DOHH2 (cell line): ENCODE results near the gene HMHB1.

Experiments used
- H3F3A ChIP-seq: fragments of 200-600 bp; sonication (generic), shearing (Covaris generic); 2 replicates; pipeline ENCODE4 v1.6.0; 2016; ENCODE audit warnings: antibody characterized with exemption, mild to moderate bottlenecking; ENCODE audit not compliant: control insufficient read depth, insufficient read depth
- H3K27ac ChIP-seq: fragments of 200-600 bp; sonication (generic); 2 replicates; pipeline ENCODE4 v1.5.1; 2014; ENCODE audit warnings: low read depth, mild to moderate bottlenecking, low read length, moderate library complexity
- H3K27me3 ChIP-seq: fragments of 200-600 bp; sonication (generic); 2 replicates; pipeline ENCODE4 v1.6.1; 2014; ENCODE audit warnings: mild to moderate bottlenecking, low read length, mixed read lengths; ENCODE audit not compliant: control insufficient read depth
- H3K36me3 ChIP-seq: fragments of 200-600 bp; sonication (generic); 2 replicates; pipeline ENCODE4 v1.6.1; 2014; ENCODE audit warnings: mild to moderate bottlenecking, low read length, moderate library complexity, mixed read lengths; ENCODE audit not compliant: control insufficient read depth
- H3K4me1 ChIP-seq: fragments of 200-600 bp; sonication (generic); 2 replicates; pipeline ENCODE4 v1.6.1; 2014; ENCODE audit warnings: mild to moderate bottlenecking, low read length, mixed read lengths; ENCODE audit not compliant: control insufficient read depth
- H3K4me2 ChIP-seq: fragments of 200-600 bp; sonication (generic); 2 replicates; pipeline ENCODE4 v1.6.0; 2014; ENCODE audit warnings: mild to moderate bottlenecking, low read length, moderate library complexity
- H3K4me3 ChIP-seq: fragments of 200-600 bp; sonication (generic); 2 replicates; pipeline ENCODE4 v1.5.1; 2014; ENCODE audit warnings: mild to moderate bottlenecking, low read length, mixed read lengths
- H3K79me2 ChIP-seq: fragments of 200-600 bp; sonication (generic); 2 replicates; pipeline ENCODE4 v1.6.1; 2014; ENCODE audit warnings: mild to moderate bottlenecking, low read length, mixed read lengths; ENCODE audit not compliant: control insufficient read depth
- H3K9me2 ChIP-seq: fragments of 200-600 bp; sonication (generic); replicated peaks from 2 replicates; pipeline ENCODE4 v1.6.1; 2014; ENCODE audit warnings: mild to moderate bottlenecking, low read length, mixed read lengths; ENCODE audit not compliant: control insufficient read depth
- H3K9me3 ChIP-seq: fragments of 200-600 bp; sonication (generic); 2 replicates; pipeline ENCODE4 v1.6.1; 2014; ENCODE audit warnings: antibody characterized with exemption, low read length, mixed read lengths; ENCODE audit not compliant: control insufficient read depth, insufficient read depth
- H4K20me1 ChIP-seq: fragments of 200-600 bp; sonication (generic); 2 replicates; pipeline ENCODE4 v1.6.0; 2014; ENCODE audit warnings: low read depth, mild to moderate bottlenecking, antibody characterized with exemption, low read length, moderate library complexity; ENCODE audit not compliant: control insufficient read depth, insufficient read depth
- EZH2phosphoT487 ChIP-seq: fragments of 200-600 bp; sonication (generic); IDR thresholded peaks from 2 replicates; pipeline ENCODE4 v1.6.1; 2017; ENCODE audit warnings: borderline replicate concordance, mild to moderate bottlenecking, antibody characterized with exemption, low read length, moderate library complexity, mixed read lengths
- TF ChIP-seq, protein P1 (sequence below): fragments of 200-600 bp; sonication (generic); IDR thresholded peaks from one replicate; pipeline ENCODE4 v1.5.1; 2014; ENCODE audit warnings: antibody characterized with exemption, mild to moderate bottlenecking, low read depth, low read length; ENCODE audit not compliant: poor library complexity, severe bottlenecking

The HMHB1 gene

DNA sequence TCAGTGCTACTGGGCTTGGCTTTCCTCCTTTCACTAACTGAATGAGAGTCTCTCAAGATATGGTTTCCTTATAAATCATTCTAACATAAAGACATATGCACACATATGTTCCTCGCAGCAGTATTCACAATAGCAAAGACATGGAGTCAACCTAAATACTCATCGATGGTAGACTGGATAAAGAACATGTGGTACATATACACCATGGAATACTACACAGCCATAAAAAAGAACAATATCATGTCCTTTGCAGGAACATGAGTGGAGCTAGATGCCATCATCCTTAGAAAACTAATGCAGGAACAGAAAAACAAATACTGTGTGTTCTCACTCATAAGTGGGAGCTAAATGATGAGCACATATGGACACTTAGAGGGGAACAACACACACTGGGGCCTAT is 32.5 kb upstream of the HMHB1 start:
- no peaks in the 10 kb centered on the region for H3F3A ChIP-seq
- no peak overlapping the region for H3K27ac ChIP-seq
- H3K9me2 ChIP-seq, result no peaks in the 10 kb centered on the region
- H3K79me2 ChIP-seq, result no peaks in the 10 kb centered on the region
- no peaks in the 10 kb centered on the region for H3K36me3 ChIP-seq
- H3K4me2 ChIP-seq, result no peak overlapping the region
- H3K4me1 ChIP-seq, result no peaks in the 10 kb centered on the region
- no peaks in the 10 kb centered on the region for H3K9me3 ChIP-seq
- H3K27me3 ChIP-seq, result no peaks in the 10 kb centered on the region
- no peak for TF ChIP-seq EZH2phosphoT487
- TF ChIP-seq, protein P1, sequence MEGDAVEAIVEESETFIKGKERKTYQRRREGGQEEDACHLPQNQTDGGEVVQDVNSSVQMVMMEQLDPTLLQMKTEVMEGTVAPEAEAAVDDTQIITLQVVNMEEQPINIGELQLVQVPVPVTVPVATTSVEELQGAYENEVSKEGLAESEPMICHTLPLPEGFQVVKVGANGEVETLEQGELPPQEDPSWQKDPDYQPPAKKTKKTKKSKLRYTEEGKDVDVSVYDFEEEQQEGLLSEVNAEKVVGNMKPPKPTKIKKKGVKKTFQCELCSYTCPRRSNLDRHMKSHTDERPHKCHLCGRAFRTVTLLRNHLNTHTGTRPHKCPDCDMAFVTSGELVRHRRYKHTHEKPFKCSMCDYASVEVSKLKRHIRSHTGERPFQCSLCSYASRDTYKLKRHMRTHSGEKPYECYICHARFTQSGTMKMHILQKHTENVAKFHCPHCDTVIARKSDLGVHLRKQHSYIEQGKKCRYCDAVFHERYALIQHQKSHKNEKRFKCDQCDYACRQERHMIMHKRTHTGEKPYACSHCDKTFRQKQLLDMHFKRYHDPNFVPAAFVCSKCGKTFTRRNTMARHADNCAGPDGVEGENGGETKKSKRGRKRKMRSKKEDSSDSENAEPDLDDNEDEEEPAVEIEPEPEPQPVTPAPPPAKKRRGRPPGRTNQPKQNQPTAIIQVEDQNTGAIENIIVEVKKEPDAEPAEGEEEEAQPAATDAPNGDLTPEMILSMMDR, result no peak
- H4K20me1 ChIP-seq, result no peaks in the 10 kb centered on the region
- H3K4me3 ChIP-seq, result no peak overlapping the region

DNA sequence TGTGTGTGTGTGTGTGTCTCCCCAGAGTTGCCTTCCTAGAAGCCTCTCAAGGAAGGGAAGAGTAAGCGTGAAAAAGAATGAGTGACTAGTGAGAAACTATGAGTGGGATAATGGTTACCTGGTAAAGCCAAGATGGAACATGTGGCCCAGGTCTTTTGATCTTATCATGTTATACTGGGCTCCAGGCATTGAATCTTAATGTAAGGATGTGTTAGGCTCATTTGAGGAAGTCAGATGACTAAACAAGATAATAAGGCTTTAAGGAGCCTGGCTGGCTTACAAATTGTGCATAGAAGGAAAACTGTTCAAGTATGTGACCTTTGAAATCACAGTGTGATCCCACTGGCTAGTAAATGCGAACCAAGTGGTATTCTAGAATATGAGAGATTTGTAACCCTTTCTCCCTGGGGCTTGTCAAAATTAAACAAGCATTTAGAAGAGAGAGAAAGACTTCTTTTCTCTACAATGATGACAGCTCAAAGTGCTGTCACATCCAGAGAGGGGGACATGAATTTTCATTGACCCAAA is 29.9 kb upstream of the HMHB1 start:
- H3F3A ChIP-seq, result no peaks in the 10 kb centered on the region
- no peaks in the 10 kb centered on the region for H3K4me1 ChIP-seq
- no peaks in the 10 kb centered on the region for H3K9me2 ChIP-seq
- H3K27me3 ChIP-seq, result no peaks in the 10 kb centered on the region
- no peaks in the 10 kb centered on the region for H3K36me3 ChIP-seq
- no peak overlapping the region for H3K27ac ChIP-seq
- H3K9me3 ChIP-seq, result no peaks in the 10 kb centered on the region
- TF ChIP-seq EZH2phosphoT487, result no peak
- TF ChIP-seq, protein P1, result no peak
- H3K4me3 ChIP-seq, result no peak overlapping the region
- H3K4me2 ChIP-seq, result no peak overlapping the region
- H4K20me1 ChIP-seq, result no peaks in the 10 kb centered on the region
- H3K79me2 ChIP-seq, result no peaks in the 10 kb centered on the region

DNA sequence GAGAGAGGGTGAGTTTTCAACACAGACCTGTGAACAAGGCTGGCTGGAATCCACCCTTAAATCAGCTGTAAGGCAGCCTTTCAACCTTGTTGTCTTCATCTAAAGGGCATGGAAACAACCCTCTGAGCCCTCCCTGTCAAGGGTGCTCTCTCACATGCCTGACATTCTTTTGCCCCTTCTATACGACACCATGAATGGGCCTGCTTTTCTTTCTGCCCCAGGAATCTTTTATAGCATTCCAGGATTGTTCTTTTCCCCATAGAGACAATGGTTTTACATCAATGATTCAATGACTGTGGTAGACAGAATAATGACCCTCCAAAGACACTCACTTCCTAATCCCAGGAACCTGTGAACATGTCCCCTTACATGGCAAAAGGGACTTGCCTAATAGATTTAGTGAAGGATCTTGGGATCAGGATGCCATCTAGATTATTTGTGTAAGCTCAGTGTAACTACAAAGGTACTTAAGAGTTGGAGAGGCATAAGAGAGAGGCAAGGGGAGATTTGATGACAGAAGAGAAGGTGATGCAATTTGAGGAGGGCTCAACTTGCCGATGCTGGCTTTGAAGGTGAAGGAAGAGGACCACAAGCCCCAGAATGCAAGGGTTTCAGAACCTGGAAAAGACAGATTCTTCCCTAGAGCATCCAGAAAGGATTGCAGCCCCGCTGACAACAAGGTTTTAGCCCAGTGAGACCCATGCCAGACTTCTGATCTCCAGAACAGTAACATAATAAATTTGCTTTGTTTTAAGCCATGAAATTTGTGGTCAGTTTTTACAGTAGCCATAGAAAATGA is 29.2 kb upstream of the HMHB1 start:
- Histone ChIP-seq H3K27ac (no peak overlapping the region), H3K4me2 (no peak overlapping the region)
- TF ChIP-seq, protein P1, result no peak
- TF ChIP-seq EZH2phosphoT487, result no peak

More for the DNA sequence above, 29.2 kb upstream of the HMHB1 start:
- Histone ChIP-seq H3K9me3 (no peaks in the 10 kb centered on the region), H3K27me3 (no peaks in the 10 kb centered on the region), H3K4me1 (no peaks in the 10 kb centered on the region), H3K36me3 (no peaks in the 10 kb centered on the region), H3K9me2 (no peaks in the 10 kb centered on the region), H3K4me3 (no peak overlapping the region), H3K79me2 (no peaks in the 10 kb centered on the region), H4K20me1 (no peaks in the 10 kb centered on the region), H3F3A (no peaks in the 10 kb centered on the region)
